Measurements from ENCODE around the gene PIGW.
"Not testable (repeated sequence)": the region's sequence is repeated elsewhere in the genome, so short reads cannot be mapped to it uniquely, and the experiment has no call there.

Gene PIGW

DNA sequence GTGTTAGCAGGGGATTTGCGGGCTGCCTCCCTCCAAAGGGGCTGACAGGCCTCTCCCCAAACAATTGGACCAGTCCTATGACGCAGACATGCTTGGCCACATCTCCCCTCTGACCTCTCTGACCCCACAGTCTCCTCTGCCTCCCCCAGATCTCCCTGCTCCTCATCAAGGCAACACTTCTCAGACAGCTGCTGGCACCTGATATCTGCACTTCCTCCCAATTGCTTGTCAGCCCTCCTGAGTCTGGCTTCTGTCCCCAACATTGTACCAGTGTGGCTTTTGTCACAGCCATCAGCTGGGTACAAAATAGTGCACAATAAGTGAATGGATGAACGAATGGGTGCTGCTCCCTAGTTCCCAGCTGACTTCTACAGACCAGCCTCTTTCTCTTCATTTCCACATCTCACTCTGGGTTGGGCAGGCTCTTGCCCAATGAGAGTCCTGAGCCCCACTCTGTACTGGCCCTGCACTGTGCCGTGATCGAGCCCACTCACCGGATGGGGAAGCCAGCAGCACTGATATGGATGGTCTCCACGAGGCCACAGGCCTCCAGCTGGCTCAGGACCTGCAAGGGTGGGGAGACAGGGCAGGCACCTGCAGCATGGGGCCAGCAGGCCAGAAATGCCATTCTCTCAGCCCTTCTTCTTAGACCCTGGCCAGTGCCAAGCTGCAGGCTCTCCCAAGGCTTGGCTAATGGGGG lies 31.2 kb upstream of the PIGW start:
- TF ChIP-seq CTCF (conservative IDR thresholded peaks at IDR 0.05), result no peak
- no peak overlapping the region for H3K27ac ChIP-seq

- TF ChIP-seq CTCF (conservative IDR thresholded peaks at IDR 0.05), result no peak
- no peak overlapping the region for H3K27ac ChIP-seq
Observed at GRCh38 chr17:36504156-36504545, 30.6 kb upstream of the PIGW start.

GRCh38 chr17:36505171-36505570 lies 29.6 kb upstream of the PIGW start:
- H3K27ac ChIP-seq, result no peak overlapping the region
- no peak for TF ChIP-seq CTCF (conservative IDR thresholded peaks at IDR 0.05)

- H3K27ac ChIP-seq, result no peak overlapping the region
- no peak for TF ChIP-seq CTCF (conservative IDR thresholded peaks at IDR 0.05)
Observed at GRCh38 chr17:36506249-36506826, 28.4 kb upstream of the PIGW start.

GRCh38 chr17:36506831-36507230 lies 28.0 kb upstream of the PIGW start:
- no peak overlapping the region for H3K27ac ChIP-seq
- TF ChIP-seq CTCF (conservative IDR thresholded peaks at IDR 0.05), result no peak

DNA sequence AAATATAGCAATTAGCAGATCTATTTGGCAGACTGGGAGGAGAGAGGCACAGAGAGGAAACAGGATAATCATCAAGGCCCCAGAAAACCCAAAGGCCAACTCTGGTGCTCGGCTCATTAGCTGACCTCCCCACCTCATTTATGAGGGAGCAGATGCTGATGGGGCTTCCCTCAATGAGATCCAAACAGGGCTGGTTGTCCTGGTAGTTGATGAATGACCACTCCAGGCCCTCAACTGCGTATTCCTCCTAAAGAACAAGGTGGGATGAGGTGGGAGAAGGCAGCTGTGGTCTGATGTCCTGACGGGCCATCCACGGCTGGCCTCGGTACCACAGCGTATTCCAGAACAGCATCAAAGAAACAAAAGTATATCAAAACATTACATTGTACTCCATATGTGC lies 27.5 kb upstream of the PIGW start:
- H3K27ac ChIP-seq, result no peak overlapping the region
- no peak for TF ChIP-seq CTCF (conservative IDR thresholded peaks at IDR 0.05)

GRCh38 chr17:36508439-36508838 lies 26.3 kb upstream of the PIGW start:
- not testable (repeated sequence) for H3K27ac ChIP-seq

DNA sequence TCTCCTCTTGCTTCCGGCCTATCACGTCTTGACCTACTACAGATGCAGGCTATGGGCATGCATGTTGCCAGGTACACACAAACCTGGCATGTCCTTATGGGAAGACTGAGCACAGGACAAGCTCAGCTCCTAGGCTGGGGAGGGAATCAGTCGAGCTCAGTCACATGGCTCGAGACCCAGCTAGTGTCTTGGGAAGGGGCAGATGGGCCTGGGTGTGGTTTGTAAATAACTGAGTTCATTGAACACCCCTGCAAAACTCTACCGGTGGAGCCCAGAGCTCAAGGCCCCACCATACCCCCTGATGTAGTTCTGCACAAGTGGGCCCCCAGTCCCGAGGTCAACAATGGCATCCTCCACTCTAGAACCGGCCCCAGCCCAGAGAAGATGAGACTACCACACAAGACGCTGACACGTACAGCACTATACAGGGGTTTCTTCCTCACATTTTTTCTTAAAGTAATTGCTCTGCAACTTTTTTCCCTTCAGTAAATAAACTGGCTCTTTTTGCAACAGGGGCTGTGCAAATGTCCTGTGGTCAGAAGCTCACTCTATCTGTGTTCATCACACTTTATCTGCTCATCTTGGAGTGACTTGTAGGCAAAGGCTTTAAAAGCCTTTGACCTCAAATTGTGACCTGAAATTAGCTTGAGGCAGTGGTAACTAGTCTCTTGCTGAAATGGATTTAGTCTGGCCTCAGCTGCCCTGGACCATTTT lies 25.4 kb upstream of the PIGW start:
- no peak overlapping the region for H3K27ac ChIP-seq
- no peak for TF ChIP-seq CTCF (conservative IDR thresholded peaks at IDR 0.05)
